Measurements from ENCODE around the gene CSTF3.

GRCh38 chr11:33094157-33094556 lies 67.1 kb downstream of the CSTF3 start:
- TF ChIP-seq, protein P1, sequence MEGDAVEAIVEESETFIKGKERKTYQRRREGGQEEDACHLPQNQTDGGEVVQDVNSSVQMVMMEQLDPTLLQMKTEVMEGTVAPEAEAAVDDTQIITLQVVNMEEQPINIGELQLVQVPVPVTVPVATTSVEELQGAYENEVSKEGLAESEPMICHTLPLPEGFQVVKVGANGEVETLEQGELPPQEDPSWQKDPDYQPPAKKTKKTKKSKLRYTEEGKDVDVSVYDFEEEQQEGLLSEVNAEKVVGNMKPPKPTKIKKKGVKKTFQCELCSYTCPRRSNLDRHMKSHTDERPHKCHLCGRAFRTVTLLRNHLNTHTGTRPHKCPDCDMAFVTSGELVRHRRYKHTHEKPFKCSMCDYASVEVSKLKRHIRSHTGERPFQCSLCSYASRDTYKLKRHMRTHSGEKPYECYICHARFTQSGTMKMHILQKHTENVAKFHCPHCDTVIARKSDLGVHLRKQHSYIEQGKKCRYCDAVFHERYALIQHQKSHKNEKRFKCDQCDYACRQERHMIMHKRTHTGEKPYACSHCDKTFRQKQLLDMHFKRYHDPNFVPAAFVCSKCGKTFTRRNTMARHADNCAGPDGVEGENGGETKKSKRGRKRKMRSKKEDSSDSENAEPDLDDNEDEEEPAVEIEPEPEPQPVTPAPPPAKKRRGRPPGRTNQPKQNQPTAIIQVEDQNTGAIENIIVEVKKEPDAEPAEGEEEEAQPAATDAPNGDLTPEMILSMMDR (IDR thresholded peaks at IDR 0.05; ENCODE audit: poor library complexity, severe bottlenecking) = no peak
- TF ChIP-seq SMC3 (conservative IDR thresholded peaks at IDR 0.05; ENCODE audit: poor library complexity) = no peak
- TF ChIP-seq EP300 (conservative IDR thresholded peaks at IDR 0.05; ENCODE audit: poor library complexity, severe bottlenecking) = no peak
- TF ChIP-seq EZH2 (IDR thresholded peaks at IDR 0.05; ENCODE audit: borderline replicate concordance, insufficient read depth, low read length, poor library complexity, severe bottlenecking) = no peak
- TF ChIP-seq POLR2AphosphoS5 (IDR thresholded peaks at IDR 0.05) = no peak
- TF ChIP-seq RAD21 (conservative IDR thresholded peaks at IDR 0.05) = no peak
- no peak for TF ChIP-seq MXI1 (conservative IDR thresholded peaks at IDR 0.05; ENCODE audit: poor library complexity, severe bottlenecking)
